ENCODE measurements around the gene WDFY4.

Gene WDFY4

DNA sequence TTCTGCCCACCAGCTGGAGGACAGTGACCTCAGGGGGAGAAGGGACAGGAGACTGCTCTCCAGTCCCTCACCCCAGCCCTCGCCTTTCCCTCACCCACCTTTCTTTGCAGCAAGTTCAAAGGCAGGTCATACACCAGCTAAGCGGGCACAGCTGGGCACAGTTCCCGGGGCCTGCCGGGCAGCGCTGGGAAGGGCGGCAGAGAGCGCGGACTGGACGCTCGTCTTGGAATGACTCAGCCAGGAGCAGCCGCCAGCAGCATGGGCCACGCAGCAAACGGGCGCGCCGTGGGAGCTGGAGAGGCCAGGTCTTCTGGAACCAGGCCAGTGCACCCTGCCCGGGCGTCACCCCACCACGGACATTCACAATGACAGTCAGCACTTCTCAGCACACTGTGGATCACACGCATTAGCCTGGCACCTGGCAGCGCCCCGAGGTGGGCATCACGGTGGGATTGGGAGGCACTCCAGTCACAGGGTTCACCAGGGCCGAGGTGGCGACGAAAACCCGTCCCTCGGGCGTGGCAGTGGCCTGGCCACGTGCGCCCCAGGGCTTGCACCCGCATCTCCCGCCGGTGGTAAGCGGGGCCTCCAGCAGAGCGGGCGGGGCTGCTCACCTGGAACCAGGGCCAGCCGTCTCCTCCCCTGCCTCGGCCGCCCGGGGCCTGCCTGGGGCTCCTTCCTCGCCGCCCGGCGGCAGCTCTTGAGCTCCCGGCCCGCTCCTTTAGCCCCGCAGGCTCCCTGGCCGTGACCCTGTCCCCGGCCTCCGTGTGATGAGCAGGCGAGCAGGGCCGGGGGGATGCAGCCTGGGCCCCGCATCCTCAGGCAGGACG is 29.0 kb upstream of the WDFY4 start:
- in situ Hi-C loops (cut with MboI; ENCODE audit: low sequenced_read_pairs), result loop anchor here (5.0 to 25.0 kb wide), 3 partner anchors 103 to 857 kb away; no protein-coding TSS in a partner anchor

DNA sequence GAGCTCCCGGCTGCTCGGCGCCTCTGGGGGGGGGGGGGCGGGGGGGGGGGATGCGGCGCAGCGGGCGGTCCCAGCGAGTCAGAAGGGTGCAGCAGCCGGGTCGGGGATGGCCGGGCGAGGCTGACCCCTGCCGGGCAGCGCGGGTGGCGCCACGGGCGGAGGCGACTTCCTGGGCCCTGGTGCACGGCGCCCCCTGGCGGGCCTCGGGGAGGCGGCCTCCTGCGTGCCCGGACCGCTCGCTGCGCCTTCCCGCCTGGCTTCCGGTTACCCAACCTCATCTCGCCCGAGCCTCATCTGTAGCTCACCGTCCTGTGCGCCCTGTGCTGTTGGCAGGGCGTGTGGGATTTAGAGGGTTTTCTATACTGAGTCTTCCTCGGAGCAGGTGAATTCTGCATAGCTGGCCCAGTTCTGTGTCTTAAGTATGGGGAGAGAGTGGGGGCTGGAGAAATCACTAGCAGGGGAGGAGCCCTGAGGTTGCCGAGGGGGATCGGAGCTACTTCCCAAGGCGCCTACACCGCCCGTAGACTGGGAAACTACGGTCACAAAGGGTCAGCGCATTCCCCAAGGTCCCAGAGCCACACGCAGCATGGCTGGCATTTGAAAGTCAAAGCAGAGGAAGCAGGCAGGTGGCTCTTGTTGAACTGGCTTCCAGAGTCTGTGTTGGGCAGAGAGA is 28.3 kb upstream of the WDFY4 start:
- in situ Hi-C loops (cut with MboI; ENCODE audit: low sequenced_read_pairs), result loop anchor here (5.0 to 25.0 kb wide), 3 partner anchors 104 to 856 kb away; no protein-coding TSS in a partner anchor

DNA sequence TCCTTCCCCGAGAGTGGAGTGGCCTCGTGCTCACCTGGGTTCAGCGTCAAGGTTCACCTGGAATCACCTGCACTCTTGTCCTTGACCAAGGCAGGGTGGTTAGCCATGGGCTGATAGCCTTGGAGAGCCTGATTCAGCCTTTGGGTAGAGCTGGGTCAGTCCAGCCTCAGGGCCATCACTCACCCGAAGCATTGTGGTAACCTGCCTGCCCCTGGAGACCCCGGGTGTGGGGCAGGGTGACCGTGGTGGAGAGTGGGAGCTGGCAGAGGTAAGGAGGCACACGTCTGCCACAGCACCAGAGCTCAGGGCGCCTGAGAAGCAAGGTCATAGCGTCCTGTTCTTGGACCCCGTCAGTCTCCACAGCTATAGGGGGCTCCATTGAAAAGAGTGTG is 27.8 kb upstream of the WDFY4 start:
- in situ Hi-C loops (cut with MboI; ENCODE audit: low sequenced_read_pairs), result loop anchor here (5.0 to 25.0 kb wide), 3 partner anchors 105 to 855 kb away; no protein-coding TSS in a partner anchor

DNA sequence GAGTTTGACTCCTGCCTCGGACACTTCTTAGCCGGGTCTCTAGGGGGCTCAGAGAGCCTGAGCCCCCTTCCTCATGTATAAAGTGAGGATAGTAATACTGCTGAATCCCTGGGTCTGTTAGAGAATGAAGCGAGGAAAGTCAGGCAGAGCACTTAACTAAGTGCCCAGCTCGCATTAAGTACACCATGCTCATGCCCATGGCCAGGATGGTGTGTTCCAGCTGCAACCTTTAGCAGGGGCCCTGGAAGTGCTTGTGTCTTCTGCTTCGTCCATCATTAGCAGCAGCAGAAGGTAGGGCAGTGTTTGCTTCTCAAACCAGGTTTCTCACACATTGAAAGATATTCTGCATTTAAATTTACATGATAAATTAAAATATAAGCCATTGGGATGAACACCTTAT is 27.3 kb upstream of the WDFY4 start:
- in situ Hi-C loops (cut with MboI; ENCODE audit: low sequenced_read_pairs), result loop anchor here (5.0 to 25.0 kb wide), 3 partner anchors 105 to 855 kb away; no protein-coding TSS in a partner anchor

DNA sequence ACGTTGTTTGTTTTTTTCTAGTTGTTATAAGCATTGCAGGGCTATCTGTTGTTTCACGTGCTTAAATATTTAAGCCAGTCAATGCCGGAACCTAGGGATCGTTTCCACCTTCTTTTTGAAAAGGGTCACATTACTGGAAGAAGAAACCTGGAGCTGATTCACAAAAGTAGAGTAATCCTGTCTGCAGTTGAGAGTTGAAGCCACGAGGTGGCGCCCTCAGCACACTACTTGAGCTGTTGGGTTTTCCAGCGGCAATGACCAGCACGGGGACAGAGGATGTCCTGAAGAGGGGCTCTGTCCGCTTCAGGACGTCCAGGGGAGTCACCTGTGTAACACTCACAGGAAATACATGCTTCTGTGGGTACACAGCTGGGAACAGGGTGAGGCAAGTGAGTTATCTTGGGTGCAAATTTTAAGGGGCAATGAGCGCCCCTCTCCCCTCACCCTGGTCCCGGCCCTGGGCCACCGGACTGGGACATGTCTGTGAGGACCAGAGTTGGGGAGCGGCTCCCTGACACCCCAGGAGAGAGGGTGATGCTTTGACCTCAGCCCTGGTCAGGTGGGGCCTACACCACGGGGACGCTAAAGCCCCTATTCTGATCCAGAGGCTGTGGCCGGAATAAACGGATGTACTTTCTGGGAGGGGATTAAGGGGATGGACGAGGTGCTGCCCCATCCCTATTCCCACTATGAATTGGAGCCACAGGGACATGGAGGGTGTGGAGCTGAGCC is 26.3 kb upstream of the WDFY4 start:
- in situ Hi-C loops (cut with MboI; ENCODE audit: low sequenced_read_pairs), result loop anchor here (5.0 to 25.0 kb wide), 3 partner anchors 106 to 854 kb away; no protein-coding TSS in a partner anchor

DNA sequence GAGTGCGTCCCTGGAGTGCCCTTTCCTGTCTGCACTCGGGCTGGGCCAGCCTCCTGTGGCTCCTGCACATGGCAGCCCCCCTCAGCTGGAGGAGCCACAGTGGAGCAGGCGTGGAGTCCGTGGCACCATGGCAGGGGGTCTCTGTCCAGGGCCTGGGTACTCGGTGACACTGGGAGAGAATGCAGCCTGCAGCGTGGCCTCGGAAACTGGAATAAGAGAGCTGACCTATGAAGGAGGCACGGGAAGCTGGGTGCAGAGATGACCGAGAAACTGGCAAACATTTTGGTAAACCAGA is 25.8 kb upstream of the WDFY4 start:
- in situ Hi-C loops (cut with MboI; ENCODE audit: low sequenced_read_pairs), result loop anchor here (5.0 to 25.0 kb wide), 3 partner anchors 107 to 853 kb away; no protein-coding TSS in a partner anchor

DNA sequence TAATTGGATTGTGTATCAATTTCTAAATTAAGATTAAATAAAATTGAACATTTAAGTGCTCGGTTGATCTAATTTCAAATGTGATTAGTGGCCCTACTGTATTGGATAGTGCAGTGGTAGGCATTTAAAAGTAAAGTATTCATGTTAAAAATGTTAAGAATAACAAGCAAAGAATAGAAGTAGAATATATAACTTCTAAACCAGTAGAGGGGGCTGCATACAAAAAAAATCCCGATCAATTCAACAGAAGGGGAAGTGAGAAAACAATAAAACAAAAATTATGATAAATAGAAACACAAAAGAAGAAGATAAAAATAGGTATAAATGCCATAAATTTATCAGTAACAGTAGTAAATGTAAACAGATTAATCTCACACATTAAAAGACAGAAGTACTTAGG is 24.9 kb upstream of the WDFY4 start:
- in situ Hi-C loops (cut with MboI; ENCODE audit: low sequenced_read_pairs), result loop anchor here (5.0 to 25.0 kb wide), 3 partner anchors 107 to 853 kb away; no protein-coding TSS in a partner anchor

DNA sequence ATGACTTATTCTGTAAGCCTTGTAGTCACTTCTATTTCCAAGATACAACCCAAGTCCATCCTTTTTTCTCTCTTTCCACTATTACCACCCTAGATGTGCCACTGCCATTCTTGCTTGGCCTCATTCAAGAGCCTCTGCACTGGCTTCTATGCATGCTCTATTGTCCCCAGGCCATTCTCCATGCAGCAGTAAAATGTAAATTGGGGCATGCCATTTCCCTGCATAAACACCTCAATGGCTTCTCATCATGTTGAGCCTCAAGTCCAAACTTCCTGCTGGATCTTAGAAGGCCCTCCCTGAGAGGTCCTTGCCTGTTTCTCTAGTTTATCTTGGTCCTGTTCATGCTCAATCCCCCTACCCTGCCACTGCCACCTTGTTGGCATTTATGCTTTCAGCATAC is 23.2 kb upstream of the WDFY4 start:
- in situ Hi-C loops (cut with MboI; ENCODE audit: low sequenced_read_pairs), result loop anchor here (25.0 kb wide), 2 partner anchors 501 to 851 kb away; no protein-coding TSS in a partner anchor

DNA sequence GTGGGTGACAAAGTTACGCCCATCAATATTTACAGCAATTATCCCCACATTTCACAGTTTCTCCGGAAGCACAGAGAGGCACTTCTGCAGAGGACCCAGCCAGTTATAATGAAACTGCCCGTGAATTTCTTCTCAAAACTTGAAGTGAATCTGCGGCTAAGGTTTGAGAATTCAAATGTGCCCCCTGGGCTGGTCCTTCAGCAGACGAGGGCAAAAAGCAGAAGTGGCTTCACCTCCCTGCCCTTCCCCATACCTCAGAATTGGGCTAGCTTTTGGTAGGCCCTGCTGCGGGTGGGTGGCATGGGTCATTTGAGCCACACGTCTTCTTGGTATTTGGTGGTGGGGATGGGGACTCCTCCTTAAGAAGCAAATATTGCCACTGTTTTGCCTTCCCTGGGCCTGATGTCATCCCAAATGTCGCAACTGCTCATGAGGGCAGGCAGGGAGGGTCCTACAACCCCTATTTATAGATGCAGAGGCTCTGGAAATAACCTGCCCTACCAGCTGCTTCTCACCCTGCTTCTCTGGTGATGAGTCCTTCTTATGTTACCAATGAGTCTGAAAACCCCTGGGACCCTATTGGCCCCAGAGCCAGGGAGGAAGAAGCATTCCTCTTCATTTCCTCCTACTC is 16.6 kb upstream of the WDFY4 start:
- in situ Hi-C loops (cut with MboI; ENCODE audit: low sequenced_read_pairs), result loop anchor here (25.0 kb wide), 2 partner anchors 494 to 844 kb away; no protein-coding TSS in a partner anchor

DNA sequence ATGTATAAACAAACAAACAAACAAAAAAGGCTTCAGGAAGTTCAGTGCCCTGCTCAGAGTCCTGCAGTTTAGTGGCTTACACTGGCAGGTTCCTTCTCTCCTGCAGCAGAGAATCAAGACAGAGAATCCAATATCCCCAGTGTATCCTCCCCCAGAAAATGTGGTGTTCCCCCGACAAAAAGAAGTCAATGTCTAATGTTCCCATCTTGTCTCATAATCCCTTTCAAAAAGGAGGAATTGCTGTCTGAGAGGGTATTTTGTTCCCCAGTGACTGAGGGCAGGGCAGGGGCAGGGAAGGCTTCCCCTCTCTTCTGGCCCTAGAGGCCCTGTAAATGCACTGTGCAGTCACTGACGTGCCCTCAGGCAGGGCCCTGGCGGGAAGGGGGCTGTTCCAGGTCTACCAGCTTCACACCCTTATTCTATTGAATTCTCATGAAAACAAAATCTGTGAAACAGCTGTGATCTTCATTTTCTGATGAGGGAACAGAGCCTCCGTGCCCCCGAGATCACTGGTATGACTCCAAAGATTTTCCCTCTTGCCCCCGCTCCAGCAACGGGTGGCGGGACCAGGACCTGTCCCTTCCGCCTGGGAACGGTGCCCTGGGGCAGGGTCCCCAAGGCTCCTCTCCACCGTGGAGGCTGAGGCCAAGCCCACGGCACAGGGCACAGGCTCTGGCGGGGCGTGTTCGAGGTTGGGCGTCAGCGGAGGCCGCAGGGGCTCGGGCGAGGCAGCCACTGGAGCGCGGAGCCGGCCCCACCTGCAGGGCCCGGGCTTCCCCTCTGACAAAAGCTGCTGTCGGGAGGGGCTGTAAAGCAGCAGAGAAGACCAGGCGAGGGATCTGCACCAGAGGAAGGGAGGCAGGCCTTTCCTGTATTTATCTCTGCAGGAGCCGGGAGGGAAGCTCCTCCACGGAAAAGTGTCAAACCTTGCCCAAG is 13.4 kb upstream of the WDFY4 start:
- in situ Hi-C loops (cut with MboI; ENCODE audit: low sequenced_read_pairs), result loop anchor here (25.0 kb wide), 2 partner anchors 491 to 841 kb away; no protein-coding TSS in a partner anchor

DNA sequence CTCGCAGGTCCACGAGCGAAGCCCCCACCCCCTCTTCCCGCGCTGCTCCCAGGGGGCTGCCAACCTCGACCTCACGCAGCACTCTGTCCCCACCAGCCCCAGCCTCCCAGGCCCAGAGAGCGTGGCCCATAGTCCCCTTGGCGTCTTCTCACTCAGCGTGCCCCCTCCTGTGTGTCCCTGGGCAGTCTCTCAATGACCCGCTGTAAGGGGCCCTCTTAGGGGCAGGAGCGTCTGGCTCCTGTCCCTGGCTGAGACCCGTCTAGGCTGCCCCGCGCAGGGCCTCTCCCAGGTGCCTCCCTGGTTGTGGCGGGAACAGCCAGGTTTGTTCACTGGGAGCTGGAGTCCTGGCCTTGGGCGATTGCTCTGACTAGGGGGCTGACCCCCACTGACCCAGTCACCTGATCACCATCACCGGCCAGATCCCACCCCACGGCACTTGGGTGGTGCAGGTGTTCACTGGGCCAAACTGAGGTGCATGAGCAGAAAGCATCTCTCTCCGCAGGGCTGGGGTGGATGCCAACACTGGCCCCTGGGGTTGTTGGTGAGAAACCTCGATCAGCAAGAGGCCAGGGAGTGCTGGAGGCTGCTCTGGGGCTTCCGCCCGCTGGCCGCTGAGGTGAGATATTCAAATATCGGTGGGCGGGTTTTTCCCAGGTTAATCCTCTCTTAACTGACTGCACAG is 12.6 kb upstream of the WDFY4 start:
- in situ Hi-C loops (cut with MboI; ENCODE audit: low sequenced_read_pairs), result loop anchor here (25.0 kb wide), 2 partner anchors 490 to 840 kb away; no protein-coding TSS in a partner anchor

DNA sequence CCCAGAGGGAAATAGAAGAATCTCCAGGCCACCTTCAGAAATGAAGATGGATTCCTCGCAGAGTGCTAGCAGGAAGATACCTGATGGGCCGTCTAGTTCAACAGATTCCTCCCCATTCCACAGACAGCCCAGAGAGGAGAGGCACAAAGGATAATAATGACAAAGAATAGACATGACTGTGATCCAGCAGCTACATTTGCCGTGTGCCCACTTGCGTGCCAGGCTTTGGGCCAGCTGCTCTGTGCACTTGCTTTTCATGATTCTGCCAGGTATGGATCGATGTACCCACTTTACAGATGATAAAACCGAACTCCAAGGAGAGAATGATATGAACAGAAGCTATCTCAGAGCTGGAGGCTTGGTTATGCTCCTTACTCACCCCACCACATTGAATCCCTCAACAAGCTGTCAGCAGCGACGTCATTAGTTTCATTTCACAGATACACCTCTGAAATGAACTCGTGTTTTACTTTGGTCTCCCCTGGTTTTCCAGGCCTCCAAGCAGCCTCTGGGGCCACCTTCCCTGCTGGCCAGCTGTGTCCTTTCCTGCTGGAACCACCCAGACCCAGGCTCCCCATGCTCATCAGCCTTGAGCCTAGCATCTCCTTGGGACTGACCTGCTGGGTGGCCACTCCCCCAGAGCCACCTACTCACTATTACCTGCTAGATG is 11.9 kb upstream of the WDFY4 start:
- in situ Hi-C loops (cut with MboI; ENCODE audit: low sequenced_read_pairs), result loop anchor here (25.0 kb wide), 2 partner anchors 490 to 840 kb away; no protein-coding TSS in a partner anchor

DNA sequence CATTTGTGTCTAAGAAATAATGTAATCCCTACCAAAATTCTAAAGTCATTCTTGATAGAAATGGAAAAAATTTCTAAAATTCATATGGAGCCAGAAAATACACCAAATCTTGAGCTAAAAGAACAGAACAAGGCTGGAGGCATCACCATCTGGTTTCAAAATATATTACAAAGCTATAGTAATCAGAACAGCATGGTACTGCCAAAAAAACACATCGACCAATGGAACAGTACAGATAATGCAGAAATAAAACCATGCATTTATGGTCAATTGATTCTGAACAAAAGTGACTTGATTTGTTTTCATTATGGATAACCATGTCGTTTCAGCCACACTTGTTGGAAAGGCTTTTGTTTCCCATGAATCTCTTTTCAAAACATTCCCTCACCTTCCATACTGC is 7.0 kb upstream of the WDFY4 start:
- in situ Hi-C loops (cut with MboI; ENCODE audit: low sequenced_read_pairs), result no loop called here

DNA sequence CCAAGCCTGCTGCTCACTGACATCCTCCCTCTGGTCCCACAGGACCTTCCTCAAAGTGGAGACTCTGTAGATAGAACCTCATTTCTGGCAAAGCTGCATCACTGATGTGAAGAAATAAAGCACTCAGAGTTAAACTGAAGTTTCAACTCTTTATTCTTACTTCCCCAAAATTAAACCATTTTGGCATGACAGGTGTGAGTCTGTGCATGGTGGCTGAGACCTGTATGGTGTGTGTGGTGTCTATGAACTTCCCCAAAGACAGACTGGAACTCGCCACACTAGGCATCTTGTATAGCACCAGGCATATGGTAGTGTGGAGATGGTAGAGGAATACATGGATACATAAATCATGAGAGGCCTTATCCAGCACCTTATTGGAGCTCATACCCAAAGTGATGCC is 6.6 kb upstream of the WDFY4 start:
- in situ Hi-C loops (cut with MboI; ENCODE audit: low sequenced_read_pairs), result no loop called here

DNA sequence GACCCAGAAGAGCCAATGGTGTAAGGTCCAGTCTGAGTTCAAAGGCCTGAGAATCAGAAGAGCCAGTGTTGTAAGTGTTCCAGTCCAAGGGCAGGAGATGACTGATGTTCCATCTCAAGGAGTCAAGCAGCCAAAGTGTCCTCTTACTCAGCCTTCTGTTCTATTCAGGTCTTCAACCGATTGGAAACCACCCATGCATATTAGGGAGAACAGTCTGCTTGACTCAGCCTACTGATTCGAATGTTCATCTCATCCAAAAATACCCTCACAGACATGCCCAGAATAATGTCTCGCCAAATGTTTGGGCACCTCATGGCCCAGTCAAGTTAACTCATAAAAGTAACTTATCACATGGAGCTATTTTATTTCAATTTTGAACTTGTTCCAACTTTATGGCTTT is 2.9 kb upstream of the WDFY4 start:
- in situ Hi-C loops (cut with MboI; ENCODE audit: low sequenced_read_pairs), result no loop called here

DNA sequence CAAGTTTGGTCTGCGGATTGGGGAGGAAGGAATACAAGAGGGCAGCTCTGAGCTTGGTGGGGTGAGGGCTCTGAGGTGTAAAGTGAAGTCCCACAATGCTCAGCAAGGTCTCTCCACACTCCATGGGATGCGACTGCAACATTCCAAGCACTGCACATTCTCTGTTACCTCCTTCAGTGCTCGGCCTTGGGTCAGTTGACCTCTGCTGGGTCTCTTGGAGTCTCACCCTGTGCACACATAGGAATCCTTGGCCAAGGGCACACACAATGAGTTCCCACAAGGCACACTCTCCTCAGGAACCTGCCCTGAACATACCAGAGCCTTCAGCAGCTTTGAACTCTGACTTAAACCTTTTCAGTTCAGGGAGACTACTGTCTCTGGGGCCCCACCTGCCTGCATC is 2.4 kb upstream of the WDFY4 start:
- in situ Hi-C loops (cut with MboI; ENCODE audit: low sequenced_read_pairs), result no loop called here

DNA sequence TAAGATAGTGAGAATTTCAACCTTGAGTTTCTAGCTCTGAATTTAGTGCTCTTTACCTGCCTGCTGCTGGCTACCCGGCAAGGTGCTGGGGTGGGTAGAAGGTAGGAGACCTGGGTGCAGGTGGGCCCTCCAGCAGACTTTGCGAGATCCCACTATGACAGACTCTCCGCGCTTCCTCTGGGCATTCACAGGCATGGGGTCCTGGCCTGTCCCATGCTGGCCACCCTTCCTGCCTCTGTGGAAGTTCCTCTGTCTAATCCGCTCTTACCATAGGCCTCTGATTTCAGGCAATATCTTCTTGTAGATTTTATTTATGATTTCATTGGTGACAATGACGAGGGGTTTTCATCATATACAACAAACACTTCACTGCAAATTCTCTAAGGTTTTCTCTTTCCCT is 1.2 kb upstream of the WDFY4 start:
- in situ Hi-C loops (cut with MboI; ENCODE audit: low sequenced_read_pairs), result no loop called here

DNA sequence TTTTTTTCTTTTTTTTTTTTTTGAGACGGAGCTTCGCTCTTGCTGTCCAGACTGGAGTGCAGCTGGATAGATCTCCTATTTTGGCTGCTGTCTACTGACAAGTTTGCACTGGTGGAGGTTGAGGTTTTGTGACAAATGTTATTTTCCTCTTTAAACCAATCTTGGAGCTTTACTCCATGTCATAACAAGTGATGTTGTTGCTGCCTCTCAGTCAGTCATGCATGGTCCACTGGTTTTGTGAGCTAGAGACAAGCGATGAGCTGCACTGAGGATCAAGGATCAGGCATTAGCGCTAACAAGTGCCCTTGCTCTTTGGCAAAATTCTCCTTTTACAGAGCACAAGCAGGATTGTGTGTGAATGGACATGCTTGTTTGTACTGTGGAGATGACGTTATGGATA is 805 bp upstream of the WDFY4 start:
- in situ Hi-C loops (cut with MboI; ENCODE audit: low sequenced_read_pairs), result no loop called here
